Pancreas (tissue), 10 donors: ENCODE results near the gene ZNF419. TPM values are rescaled to one million over a fixed set of nuclear protein-coding genes. Genes with fewer than 3 reads are reported as not detected.
"Not testable (repeated sequence)": the region's sequence is repeated elsewhere in the genome, so short reads cannot be mapped to it uniquely, and the experiment has no call there.

ENCODE experiments used
- ATAC-seq, 4 donors: fragments of 200-7000 bp; cut with Tn5 transposase; one replicate each; pipeline versions ENCODE4 v1.8.0 to v1.9.1; 2020; ENCODE audit warnings: mild to moderate bottlenecking in 4 of 4, moderate library complexity in 4 of 4
- DNase-seq, 6 donors: peaks; one replicate each; pipeline ENCODE4 v3.0.0-alpha.2; 2020
- FAIRE-seq: peaks from 2 replicates; lab custom pipeline; 2012; peaks lifted over from hg19 to GRCh38; lab: Jason Lieb, UNC
- H3K27ac ChIP-seq, 4 donors: fragments of 200-600 bp; sonication (generic); 1 replicate in 3 of 4; 2 replicates in 1 of 4; pipeline versions ENCODE4 v1.5.0 to v1.8.0; 2020
- H3K27me3 ChIP-seq, 4 donors: fragments of 200-600 bp; one replicate each; pipeline ENCODE4 v1.8.0; 2021
- H3K36me3 ChIP-seq, 3 donors: fragments of 200-600 bp; sonication (generic) in 1 of 3; one replicate each; pipeline versions ENCODE4 v1.5.0 to v1.8.0; 2020 to 2021
- H3K4me1 ChIP-seq, 3 donors: fragments of 200-600 bp; one replicate each; pipeline ENCODE4 v1.8.0; 2021
- H3K4me3 ChIP-seq, 4 donors: fragments of 200-600 bp; sonication (generic) in 2 of 4; one replicate each; pipeline versions ENCODE4 v1.5.0 to v1.8.0; 2020 to 2021
- H3K9me3 ChIP-seq, 4 donors: fragments of 200-600 bp; one replicate each; pipeline ENCODE4 v1.8.0; 2021
- WGBS, 2 donors: extraction: QIAGEN DNeasy Blood & Tissue Kit; methylation state at CpG; one replicate each; pipeline ENCODE4 v1.1.7; 2013; 5-methylcytosine and 5-hydroxymethylcytosine counted together
- intact Hi-C, 3 donors: fragments of 100-400 bp; cut with DNase I; formaldehyde crosslinking; loops; one replicate each; pipeline versions ENCODE4 v1.11.1 to v1.14.2; 2022
- polyA plus RNA-seq, 2 donors: library from polyadenylated mRNA; stranded (reverse); fragments of 200-250 nt; gene quantifications; one replicate each; pipeline ENCODE4 v1.2.3, GENCODE V29; 2013
- total RNA-seq, 6 donors: library from RNA; stranded (reverse); fragmentation: NEBNext Ultra II Directional in 4 of 6; extraction: Animal tissue kit (Norgen Biotek cat#: 25700) in 4 of 6; gene quantifications; one replicate each; pipeline versions ENCODE4 v1.2.1 to v1.2.4, GENCODE V29; 2021 to 2023
- TF ChIP-seq, protein P1 (sequence below), 4 donors: fragments of 200-600 bp; sonication (generic) in 3 of 4; IDR thresholded peaks; one replicate each; pipeline versions ENCODE4 v1.5.0 to v1.8.0; 2021; ENCODE audit warnings: antibody characterized with exemption in 4 of 4
- donor health status: healthy with polysubstance abuse.
- donor health status: DM: no; HTN: no; CAD: no; lungs with moderate emphysema.
- donor health status: DM: no; HTN: no; CAD: no.
- donor health status: control.
- donor health status: control.
- donor health status: Bipolar disorder and iron deficiency.
- donor health status: DM: yes; HTN: yes; CAD: no.
- donor health status: DM: no; HTN: no; CAD: no.
- donor health status: DM: no; HTN: no; CAD: no.
- donor health status: DM: yes; HTN: yes; CAD: no.

The ZNF419 gene
- 1 to 10 TPM; 1.7 to 4.4 (median 3.0) TPM for total RNA-seq
- polyA plus RNA-seq = 1 to 10 TPM; 3.5 to 7.6 TPM

- ATAC-seq = peak; percentile 99 to 100 (median 100)
- H3K9me3 ChIP-seq, H3K27me3 ChIP-seq, intact Hi-C loops, H3K4me1 ChIP-seq, H3K36me3 ChIP-seq: not testable (repeated sequence)
- peak within 1 kb of the TSS; percentile 62 to 96 (median 85) for H3K4me3 ChIP-seq
- WGBS, 2 donors = 1% methylated on average over 54 to 58 of the region's 69 CpGs
- peak within 1 kb of the TSS; percentile 29 to 69 (median 57) for H3K27ac ChIP-seq
- DNase-seq = peak; percentile 91 to 97 (median 94)
- peak; percentile 66 for FAIRE-seq
Measured at GRCh38 chr19:57487477-57488298, at the start of gene ZNF419. Gene ZNF419 (plus strand): TSS chr19:57487750. CDS start chr19:57487951, 201 bp downstream.

- intact Hi-C loops = no loop called here
- ATAC-seq (no peak), DNase-seq (no peak), FAIRE-seq (no peak)
- no peaks in the 10 kb centered on the region for H3K36me3 ChIP-seq
- peaks cover 0 to 4% (median 0%) of the 10 kb centered on the region in 3 donors for H3K4me1 ChIP-seq
- no peak overlapping the region for H3K4me3 ChIP-seq
- TF ChIP-seq, protein P1, sequence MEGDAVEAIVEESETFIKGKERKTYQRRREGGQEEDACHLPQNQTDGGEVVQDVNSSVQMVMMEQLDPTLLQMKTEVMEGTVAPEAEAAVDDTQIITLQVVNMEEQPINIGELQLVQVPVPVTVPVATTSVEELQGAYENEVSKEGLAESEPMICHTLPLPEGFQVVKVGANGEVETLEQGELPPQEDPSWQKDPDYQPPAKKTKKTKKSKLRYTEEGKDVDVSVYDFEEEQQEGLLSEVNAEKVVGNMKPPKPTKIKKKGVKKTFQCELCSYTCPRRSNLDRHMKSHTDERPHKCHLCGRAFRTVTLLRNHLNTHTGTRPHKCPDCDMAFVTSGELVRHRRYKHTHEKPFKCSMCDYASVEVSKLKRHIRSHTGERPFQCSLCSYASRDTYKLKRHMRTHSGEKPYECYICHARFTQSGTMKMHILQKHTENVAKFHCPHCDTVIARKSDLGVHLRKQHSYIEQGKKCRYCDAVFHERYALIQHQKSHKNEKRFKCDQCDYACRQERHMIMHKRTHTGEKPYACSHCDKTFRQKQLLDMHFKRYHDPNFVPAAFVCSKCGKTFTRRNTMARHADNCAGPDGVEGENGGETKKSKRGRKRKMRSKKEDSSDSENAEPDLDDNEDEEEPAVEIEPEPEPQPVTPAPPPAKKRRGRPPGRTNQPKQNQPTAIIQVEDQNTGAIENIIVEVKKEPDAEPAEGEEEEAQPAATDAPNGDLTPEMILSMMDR (IDR thresholded peaks at IDR 0.05) = no peak
- H3K27me3 ChIP-seq = no peaks in the 10 kb centered on the region
- H3K9me3 ChIP-seq = no peaks in the 10 kb centered on the region
- no peak overlapping the region for H3K27ac ChIP-seq
- 78 to 85% methylated on average over 4 of the region's 4 CpGs for WGBS, 2 donors
Measured at GRCh38 chr19:57437931-57438330, 49.6 kb upstream of the ZNF419 start.

GRCh38 chr19:57438925-57439324, 48.6 kb upstream of the ZNF419 start:
- Histone ChIP-seq H3K9me3 (no peaks in the 10 kb centered on the region), H3K4me3 (no peak overlapping the region), H3K27me3 (no peaks in the 10 kb centered on the region), H3K36me3 (peaks cover 0 to 7% (median 0%) of the 10 kb centered on the region in 3 donors), H3K27ac (no peak overlapping the region), H3K4me1 (peaks cover 0 to 4% (median 0%) of the 10 kb centered on the region in 3 donors)
- intact Hi-C loops = no loop called here
- ATAC-seq (no peak), DNase-seq (no peak), FAIRE-seq (no peak)
- TF ChIP-seq, protein P1 (IDR thresholded peaks at IDR 0.05) = no peak
- 87 to 89% methylated on average over 9 of the region's 9 CpGs for WGBS, 2 donors

GRCh38 chr19:57441979-57442752, 45.4 kb upstream of the ZNF419 start:
- H3K4me3 ChIP-seq = no peak overlapping the region
- TF ChIP-seq, protein P1 (IDR thresholded peaks at IDR 0.05) = no peak
- FAIRE-seq (no peak), ATAC-seq (no peak), DNase-seq (no peak)
- H3K27me3 ChIP-seq = no peaks in the 10 kb centered on the region
- no peaks in the 10 kb centered on the region for H3K9me3 ChIP-seq
- intact Hi-C loops = no loop called here
- no peak overlapping the region for H3K27ac ChIP-seq
- H3K4me1 ChIP-seq = no peaks in the 10 kb centered on the region
- 82% methylated on average over 7 of the region's 7 CpGs for WGBS, 2 donors
- H3K36me3 ChIP-seq = peaks cover 0 to 10% (median 0%) of the 10 kb centered on the region in 3 donors

DNA sequence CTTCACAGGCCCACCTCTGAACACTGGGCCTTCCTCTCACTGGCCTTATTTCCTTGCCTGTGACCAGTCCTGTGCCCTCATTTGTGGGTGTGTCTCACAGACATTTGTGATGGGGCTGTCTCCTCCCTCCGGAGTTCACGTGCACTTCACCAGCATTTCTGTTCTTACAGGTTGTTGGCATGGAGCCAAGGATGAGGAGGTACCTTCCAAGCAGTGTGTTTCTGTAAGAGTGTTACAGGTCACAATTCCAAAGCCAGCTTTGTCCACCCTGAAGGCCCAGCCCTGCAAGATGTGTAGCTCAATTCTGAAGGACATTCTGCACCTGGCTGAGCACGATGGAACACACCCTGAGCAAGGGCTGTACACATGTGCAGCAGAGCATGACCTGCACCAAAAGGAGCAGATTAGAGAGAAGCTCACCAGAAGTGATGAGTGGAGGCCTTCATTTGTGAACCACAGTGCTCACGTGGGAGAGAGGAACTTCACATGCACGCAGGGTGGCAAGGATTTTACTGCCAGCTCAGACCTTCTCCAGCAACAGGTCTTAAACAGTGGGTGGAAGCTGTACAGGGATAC, 44.3 kb upstream of the ZNF419 start:
- no peaks in the 10 kb centered on the region for H3K27me3 ChIP-seq
- intact Hi-C loops = no loop called here
- peaks cover 0 to 10% (median 0%) of the 10 kb centered on the region in 3 donors for H3K36me3 ChIP-seq
- H3K4me1 ChIP-seq = no peaks in the 10 kb centered on the region
- no peak for FAIRE-seq
- ATAC-seq = no peak
- TF ChIP-seq, protein P1 (IDR thresholded peaks at IDR 0.05) = no peak
- H3K9me3 ChIP-seq = no peaks in the 10 kb centered on the region
- WGBS, 2 donors = 78% methylated on average over 5 of the region's 5 CpGs
- DNase-seq = no peak
- H3K27ac ChIP-seq = no peak overlapping the region
- no peak overlapping the region for H3K4me3 ChIP-seq
